HG03432 (cell line): ENCODE data around the gene TST.

Source experiments
- ATAC-seq: cut with Tn5 transposase; IDR thresholded peaks from one replicate; pipeline ENCODE4 v1.9.1; 2021; ENCODE audit warnings: mild to moderate bottlenecking, moderate library complexity; ENCODE audit not compliant: unreplicated experiment

TST gene

DNA sequence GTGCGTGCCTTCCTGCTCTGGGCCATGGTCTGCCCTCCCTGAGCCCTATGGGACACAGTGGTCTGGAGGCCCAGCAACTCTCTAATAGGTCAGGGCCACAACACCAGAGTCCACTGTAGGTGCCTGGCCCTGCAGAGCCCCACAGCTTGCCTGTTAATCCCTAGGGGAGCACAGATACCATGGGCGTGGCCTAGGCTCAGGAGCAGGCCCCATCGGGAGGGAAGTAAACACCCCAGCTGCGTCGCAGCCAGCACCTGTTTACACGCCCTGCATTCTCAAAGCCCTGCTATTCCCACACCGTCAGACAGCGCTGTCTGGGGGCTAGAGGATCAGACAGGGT is 34.8 kb upstream of the TST start:
- ATAC-seq: no peak

DNA sequence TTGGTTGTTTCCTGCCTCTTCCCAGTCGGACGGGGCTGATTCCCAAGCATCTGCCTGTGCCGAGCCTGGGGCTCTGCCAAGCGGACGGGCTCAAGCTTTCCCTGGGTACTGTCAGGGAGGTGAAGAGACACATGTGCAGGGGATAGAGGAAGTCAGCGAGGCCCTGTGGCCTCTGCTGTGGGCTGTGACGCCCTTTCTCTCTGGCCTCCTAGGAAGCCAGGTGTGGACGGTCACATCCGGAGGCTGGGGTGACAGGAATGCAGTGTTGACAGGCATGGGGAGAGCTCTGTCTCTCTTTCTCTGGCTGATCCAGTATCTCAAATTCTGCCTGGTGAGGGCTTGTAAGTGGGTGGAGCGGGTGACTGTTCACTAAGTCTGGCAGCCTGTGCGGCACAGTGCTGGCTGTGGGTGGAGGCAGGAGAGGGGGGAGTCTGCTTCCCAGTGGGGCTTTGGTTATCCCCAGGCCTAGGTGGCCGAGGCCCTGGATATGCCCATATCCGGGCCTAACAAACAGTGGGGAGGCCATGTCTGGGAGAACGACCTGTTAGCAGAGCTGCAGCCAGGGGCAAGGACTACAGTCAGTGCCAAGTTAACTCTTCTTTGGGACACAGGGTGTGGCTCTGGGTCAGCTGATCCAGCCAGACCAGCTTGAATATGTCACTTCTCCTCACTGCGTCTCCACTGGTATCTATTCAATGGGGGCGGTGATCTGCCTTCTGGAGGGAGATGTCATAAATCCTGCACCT is 34.2 kb upstream of the TST start:
- ATAC-seq: no peak

DNA sequence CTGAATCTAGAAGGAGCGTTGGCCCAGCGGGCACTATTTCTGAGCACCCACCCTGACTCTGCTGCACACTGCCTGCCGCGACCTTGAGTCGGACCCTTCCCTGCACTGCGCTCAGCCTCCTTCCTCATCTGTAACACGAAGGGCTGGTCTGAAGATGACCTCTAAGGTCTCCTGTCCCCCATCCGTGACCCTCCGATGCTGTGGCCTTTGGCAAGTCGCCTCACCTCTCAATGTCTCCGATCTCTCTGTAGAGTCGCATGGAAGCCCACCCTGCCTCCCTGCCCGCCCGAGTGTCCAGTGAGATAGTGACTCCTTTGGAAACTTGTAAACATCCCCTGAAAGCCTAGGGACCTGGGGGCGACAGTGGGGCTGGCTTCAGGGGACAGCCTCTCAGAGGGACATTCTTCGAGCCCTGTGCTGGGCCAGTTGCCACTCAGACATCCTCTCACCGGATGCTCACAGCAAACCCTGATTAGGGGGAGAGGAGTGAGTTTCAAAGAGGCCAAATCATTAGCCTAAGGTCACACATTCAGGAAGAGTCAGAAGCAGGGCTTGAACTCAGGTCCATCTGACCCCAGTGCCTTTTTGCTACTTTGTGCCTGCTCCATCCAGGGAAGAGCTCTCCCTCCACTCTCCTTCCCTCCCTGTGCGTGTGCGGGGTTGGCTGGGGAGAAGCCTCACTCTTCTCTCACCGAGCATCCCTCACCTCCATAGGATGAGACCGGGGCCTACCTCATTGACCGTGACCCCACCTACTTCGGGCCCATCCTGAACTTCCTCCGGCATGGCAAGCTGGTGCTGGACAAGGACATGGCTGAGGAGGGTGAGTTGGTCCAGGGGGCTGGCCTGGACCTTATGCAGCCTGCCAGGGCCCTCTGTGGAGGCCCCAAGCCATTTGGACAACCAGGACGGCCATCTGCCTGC is 33.4 kb upstream of the TST start:
- no peak for ATAC-seq

DNA sequence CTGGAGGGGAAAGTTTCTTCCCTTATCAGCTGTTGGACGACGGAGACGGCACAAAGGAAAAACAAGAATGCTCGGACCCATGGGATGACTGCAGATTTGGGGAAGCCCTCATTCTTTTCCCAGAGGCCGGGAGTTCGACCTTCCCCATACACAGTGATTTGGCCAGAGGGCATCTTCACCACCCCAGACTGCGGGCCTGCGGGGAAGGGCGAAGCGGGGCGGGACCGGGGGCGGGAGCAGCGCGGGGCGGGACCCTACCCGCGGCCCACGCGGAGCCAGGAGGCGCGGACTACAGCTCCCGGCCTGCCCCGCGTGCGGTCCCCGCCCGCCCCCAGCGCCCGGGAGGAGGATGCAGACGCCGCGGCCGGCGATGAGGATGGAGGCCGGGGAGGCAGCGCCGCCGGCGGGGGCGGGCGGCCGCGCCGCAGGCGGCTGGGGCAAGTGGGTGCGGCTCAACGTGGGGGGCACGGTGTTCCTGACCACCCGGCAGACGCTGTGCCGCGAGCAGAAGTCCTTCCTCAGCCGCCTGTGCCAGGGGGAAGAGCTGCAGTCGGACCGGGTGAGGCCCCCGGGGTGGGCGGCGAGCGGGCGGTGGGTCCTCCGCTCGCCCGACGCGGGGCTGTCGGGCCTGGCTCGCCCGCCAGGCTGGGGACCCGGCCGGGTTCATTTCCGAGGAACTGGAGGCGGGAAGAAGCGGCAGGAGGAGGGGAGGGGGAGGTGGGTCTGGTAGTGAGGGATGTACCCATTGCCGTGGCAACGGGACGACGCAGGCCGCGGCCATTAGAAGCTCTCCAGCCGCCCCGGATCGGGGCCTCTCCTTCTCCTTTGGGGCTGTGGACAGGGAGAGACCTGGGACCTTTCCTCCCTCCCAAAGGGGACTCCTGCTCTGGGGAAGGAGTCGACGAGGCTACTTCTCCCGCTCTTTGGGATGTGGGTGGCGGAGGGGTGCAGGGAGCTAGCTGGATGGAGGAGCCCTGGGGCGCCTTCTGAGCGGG is 32.4 kb upstream of the TST start, which contains the start of gene KCTD17:
KCTD17 (plus strand) TSS at position 352 of the 995 bp plus-strand sequence; CDS start at position 371, 19 bp downstream.
- peak; percentile 72 for ATAC-seq

- no peak for ATAC-seq
Measured at GRCh38 chr22:37050913-37051312, 31.7 kb upstream of the TST start.

DNA sequence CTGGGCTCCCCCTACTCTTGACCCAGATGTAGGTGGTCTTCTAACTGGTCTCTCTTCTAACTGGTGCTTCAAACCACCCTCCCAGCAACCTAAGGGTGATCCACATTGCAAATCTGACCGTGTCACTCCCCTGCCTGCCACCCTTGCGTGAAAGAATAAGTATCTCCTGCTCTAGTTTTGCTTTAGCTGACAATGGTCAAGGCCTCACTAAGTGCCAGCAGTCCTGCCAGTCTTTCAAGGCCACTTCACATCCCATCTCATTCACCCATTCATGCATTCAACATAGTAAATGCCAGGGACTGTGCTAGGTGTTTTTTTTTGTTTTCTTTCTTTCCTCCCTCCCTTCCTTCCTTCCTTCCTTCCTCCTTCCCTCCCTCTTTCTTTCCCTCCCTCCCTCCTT is 30.0 kb upstream of the TST start:
- no peak for ATAC-seq

DNA sequence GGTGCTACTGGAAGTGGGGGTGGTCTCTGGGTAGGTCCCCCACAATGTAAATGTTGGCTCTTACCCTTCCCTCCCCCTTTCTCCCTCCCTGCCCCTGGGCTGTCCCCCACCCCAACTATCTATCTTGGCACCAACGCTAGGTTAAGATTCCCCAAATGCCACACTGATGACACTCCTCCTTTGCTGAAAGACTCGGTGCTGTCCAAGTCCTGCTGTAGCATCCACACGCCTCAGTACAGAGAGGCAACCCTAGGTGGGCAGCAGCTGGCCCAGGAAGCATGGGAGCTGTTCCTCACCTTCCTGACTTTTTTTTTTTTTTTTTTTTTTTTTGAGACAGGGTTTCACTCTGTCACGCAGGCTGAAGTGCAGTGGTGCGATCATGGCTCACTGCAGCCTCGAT is 28.9 kb upstream of the TST start:
- ATAC-seq: no peak

GRCh38 chr22:37047006-37047405 is 27.8 kb upstream of the TST start:
- no peak for ATAC-seq

DNA sequence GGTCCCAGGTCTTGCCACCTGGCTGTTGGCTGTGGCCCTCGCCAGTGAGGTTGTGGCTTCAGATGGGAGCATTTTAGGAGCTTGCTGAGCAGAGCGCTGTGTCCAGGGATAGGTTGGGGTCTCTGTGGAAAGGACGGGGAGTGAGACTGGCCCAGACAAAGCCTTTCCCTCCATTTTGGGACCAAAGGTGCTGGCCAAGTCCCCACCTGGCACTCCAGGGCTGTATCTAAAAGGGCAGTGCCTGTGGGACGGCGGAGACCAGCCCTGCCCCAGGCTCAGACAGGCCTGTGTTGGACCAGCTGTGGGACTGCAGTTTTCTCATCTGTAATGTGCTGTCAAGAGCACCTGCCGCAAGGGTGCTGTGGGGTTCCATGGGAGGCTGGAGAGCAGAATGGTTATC is 27.3 kb upstream of the TST start:
- ATAC-seq: no peak

DNA sequence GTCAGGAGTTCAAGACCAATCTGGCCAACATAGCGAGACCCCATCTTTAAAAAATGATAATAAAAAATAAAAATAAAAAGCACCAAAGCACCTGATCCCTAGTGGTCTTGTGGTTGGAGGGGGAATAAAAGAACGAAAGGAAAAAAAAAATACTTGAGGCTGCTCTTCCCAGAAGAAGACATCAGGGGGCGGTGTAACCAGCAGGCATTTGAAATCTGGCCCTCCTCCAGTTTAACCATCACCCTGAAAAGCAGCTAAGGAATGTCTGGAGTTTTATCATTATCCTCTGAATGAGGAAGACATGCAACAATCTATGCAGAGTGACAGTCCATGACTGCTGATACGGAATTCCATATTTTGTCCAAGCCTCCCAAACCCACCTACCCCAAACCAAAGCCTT is 26.7 kb upstream of the TST start:
- no peak for ATAC-seq

GRCh38 chr22:37044634-37045625 is 25.7 kb upstream of the TST start:
- ATAC-seq: no peak

DNA sequence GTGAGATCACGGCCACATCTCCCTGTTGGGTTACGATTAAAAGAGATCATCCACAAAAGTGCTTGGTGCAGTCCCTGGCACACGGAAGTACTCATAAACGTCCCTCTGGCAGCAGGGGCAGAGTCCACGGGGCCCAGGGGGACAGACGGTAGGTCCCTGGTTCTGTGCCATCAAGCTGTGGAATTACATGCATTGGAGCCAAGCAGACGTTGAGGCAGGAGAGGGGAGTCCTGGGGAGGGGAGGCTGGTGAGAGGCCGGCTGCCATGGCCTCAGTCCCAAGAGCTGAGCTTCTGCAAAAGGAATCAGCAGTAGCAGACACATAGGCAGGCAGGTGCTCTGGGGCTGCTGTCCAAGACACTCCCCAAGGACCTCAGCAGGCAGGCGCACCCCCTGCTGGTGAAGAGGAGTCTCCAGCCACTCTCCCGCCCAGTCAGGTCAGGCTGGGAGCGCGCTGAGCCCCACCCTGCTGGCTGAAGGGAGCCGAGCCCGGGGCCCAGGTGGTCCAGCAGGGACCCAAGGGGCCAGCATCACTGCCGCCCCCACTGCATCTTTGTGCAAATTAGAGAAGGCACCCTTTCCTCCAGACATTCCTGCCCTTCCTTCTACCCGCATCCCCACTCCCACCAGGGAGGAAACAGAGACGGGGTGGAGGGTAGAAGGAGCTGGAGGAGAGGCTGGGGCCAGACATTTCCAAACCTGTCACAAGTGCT is 24.7 kb upstream of the TST start:
- ATAC-seq: peak; percentile 58

GRCh38 chr22:37043209-37043827 is 24.1 kb upstream of the TST start:
- no peak for ATAC-seq

DNA sequence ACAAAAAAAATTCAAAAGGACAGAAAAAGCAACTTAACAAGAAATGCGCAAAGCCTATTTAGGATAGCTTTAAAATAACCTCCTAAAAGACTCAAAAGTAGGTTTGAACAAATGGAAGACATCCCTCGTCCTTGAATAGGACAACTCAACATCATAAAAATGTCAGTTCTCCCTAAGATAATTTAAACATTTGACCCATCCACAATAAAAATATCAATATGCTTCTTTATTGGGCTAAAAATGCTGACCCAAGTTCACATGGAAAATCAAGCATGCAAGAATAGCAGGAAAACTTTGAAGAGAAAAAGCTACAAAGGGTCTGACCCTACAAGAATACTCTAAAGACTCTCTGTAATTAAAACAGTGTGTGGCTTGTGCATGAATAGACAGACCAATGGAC is 20.2 kb upstream of the TST start:
- ATAC-seq: no peak

DNA sequence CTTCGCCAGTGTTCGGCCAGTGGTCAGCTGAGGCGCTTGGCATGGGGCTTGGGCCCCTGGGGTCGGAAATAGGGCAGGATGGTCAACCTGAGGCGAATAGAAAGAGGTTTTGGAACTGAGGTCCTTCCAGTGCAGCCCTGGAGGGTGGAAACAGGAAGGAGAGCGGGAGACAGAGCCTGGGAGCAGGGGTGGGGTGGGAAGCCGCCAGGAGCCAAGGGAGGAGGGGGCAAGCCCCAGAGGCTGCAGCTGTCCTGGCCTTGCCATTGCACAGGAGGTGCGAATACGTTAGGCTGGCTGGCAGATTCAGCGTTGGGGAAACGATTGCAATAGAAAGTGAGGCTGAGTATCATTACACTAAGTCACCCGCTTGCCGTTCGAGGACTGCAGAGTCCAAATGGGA is 18.4 kb upstream of the TST start:
- no peak for ATAC-seq

- no peak for ATAC-seq
Measured at GRCh38 chr22:37036655-37037377, 17.6 kb upstream of the TST start.

DNA sequence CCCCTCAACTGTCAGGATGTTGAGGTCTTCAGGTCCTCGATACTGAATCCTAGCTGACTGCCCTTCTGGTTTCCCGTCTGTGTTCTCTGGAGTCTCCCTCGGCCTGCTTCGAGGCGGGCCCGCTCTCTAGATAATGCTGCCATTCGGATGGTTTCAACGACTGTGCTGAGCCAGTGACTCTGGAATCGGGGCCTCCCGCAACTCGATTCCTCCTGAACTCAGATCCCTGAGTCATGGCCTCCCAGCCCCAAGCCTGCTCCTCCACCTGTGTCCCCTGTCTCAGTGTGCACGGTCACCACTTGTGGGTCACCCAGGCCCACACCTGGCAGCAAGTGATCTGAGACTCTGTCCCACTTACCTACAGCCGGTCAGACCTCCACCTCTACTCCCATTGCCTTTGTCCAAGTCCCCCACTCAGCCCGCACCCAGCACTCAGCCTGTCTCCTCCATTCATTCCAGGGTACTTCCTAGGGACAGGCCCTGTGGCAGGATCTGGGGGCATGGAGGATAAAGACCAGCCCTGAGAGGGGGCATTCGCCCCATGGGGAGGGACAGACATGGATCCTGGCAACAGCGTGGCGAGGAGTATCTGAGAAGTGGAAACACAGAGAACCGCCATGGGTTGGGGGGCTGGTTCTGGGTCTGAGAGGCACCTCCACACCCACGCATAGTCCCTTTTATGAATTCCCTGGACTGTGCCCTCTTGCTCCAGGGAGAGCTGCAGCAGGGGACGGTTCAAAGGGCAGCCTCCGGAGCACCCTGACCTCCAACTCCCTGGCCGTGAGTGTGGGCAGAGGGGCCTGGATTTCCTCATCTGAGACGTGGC is 14.6 kb upstream of the TST start:
- ATAC-seq: no peak
